Anterior cingulate cortex (tissue), 58 donors: ENCODE results near the gene RRP12.
"Not testable (repeated sequence)": the region's sequence is repeated elsewhere in the genome, so short reads cannot be mapped to it uniquely, and the experiment has no call there.

Experiments used
- DNase-seq, 58 donors: peaks; one replicate each; lab custom pipeline; 2025; lab: John Stamatoyannopoulos, UW

The RRP12 gene

DNA sequence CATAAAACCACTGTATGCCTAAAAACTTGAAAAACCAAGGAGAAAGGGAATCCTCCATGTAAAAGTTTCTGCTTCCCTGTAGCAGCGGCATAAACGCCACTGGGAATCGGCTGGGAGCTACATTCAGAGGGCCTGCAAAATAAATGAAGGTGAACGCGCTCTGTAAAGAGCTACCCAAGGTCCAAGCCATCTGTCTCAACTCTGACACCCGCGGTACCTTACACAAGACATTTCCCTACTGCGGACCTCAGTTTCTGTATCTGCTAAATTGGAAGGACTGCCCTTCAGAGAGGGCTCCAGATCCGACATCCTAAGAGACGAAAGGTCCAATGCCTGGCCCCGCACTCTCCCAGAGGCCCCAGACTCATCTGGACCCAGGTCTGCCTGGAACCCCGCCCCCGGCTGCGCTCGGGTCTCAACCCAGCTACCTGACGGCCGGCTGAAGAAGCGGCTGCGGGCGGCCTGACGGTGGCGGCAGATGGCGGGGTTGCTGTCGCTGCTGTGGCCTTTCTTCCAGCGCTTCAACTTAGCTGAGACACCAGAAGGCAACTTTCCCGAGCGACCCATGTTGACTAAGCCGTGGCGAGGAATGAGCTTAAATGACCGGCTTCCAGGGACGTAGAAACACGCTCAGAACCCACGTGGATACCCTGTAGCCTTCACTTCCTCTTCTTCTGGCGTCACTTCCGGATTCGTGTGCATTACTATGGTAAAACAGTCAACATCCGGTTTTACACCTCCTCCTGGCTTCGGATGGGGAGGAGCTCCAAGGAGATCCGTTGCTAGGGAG, at the start of gene RRP12:
Gene RRP12 (minus strand): TSS at position 676 of the 790 bp plus-strand sequence. CDS start 109 bp downstream, at position 567.
- DNase-seq: peak in 57 of 58 donors; percentile 16 to 96 (median 79)

- DNase-seq: no peak
These were observed 49.7 kb upstream of the RRP12 start for GRCh38 chr10:97450828-97451227.

DNA sequence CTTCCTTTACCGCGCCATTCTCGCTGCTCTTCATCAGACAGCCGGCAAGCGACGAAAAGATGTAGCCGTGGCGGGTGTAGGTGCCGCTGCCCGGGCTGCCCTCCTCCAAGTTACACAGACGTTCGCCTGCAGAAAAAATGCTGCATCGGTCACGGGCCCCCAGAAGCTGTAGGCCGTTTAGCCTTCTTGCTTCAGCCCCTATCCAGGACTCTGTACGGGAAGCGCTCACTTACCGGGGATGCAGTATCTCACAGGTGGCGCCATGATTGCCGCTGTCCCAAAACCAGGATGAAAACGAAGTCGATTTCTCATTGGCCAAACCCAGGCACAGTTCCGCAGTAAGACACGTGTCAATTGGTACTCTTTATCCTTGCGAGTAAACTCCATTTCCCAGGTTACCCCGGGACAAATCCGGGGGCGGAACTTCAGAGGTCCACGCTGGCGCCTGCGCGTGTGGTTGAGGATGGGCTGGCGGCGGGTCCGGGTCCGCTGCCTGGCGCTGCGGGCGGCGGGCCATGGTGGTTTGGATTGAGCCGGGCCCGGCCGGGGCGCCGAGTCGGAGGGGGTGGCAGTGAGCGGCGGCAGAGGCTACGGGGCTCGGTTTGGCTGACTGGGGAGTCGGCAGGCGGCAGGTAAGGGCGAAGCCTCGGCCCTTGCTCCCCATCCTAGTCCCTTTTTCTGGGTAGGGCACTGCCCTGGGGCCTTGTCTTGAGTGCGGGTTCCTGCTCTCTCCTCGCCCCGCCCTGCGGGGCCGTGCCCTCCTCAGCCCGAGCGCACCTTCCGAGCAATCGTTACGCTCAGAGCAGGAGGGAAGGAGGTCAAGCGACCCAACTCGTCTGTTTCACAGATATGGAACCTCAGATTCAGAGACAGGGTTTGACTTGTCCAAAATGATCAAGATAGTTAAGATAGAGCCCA, 44.8 kb upstream of the RRP12 start, which contains the start of the genes EXOSC1 and ZDHHC16:
Gene EXOSC1 (minus strand): TSS at position 285 of the 918 bp plus-strand sequence. CDS start 21 bp downstream, at position 264.
Gene ZDHHC16 (plus strand): TSS at position 454 of the 918 bp plus-strand sequence. CDS start 5,501 bp downstream, outside the sequence.
- peak; percentile 63 to 98 (median 92) for DNase-seq

DNA sequence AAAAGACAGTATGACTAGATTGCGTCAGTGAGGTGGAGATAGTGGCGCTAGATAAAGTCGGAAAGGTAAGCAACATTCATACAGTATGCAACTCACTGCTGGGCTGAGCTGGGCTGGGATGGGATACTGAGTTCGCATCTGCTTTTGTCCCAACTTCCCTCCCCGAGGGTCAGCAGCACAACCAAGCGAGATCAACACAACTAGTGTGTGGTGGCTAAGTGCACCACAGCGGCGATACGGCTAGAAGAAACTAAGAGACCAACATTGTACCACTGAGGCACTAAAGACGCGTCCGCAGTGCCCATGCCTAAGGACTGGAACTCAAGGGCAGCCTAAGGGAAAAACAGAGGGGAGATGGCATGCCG, 44.2 kb upstream of the RRP12 start:
- DNase-seq: peak in 1 of 58 donors; percentile 51

- no peak for DNase-seq
These were observed 43.1 kb upstream of the RRP12 start for GRCh38 chr10:97444212-97444611.

DNA sequence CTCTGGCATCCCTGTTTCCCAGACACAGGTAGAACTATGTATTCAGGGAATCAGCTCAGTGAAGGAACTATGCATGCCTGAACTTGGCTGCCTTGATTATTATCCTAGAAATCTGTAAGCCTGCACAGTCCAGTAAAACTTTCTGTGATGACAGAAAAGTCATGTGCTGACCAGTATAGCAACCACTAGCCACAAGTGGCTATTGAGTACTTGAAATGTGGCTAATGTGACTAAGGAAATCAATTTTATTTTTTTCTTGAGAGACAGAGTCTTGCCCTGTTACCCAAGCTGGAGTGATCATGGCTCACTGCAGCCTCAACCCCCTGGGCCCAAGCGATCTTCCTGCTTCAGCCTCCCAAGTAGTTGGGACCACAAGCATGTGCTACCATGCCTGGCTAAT, 41.1 kb upstream of the RRP12 start:
- no peak for DNase-seq

GRCh38 chr10:97435211-97435610, 34.1 kb upstream of the RRP12 start:
- DNase-seq: no peak

DNA sequence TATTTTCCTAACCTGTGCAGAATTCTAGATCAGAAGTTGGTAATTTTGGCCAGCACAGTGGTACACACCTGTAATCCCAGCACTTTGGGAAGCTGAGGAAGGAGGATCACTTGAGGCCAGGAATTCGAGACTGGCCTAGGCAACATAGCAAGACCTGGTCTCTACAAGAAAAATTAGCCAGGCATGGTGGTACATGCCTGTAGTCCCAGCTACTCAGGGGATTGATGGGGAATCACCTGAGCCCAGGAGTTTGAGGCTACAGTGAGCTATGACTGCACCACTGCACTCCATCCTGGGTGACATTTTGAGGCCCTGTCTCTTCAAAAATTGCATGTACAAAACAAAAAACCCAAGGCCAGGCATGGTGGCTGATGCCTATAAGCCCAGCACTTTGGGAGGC, 33.4 kb upstream of the RRP12 start:
- DNase-seq: no peak

DNA sequence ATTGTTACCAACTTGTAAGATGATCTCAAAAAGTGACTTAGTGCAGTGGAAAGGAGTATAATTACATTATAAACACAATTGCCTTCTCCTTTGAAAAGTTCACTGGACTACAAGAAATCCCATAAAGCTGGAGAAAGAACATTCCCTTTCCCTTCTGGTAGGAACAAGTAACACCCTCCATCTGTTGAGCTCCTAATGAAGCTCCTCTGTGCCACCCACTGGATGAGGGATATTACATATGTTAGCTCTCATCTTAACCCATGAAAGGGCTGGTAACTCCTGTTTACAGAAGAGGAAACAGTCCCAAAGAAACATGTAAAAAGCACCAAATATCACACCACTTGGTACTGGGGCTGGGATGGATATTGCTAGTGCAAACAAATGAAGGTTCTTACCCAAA, 32.9 kb upstream of the RRP12 start:
- DNase-seq: no peak

GRCh38 chr10:97428572-97428981, 27.4 kb upstream of the RRP12 start:
- DNase-seq: no peak

- no peak for DNase-seq
These were observed 26.5 kb upstream of the RRP12 start for GRCh38 chr10:97427571-97428179.

DNA sequence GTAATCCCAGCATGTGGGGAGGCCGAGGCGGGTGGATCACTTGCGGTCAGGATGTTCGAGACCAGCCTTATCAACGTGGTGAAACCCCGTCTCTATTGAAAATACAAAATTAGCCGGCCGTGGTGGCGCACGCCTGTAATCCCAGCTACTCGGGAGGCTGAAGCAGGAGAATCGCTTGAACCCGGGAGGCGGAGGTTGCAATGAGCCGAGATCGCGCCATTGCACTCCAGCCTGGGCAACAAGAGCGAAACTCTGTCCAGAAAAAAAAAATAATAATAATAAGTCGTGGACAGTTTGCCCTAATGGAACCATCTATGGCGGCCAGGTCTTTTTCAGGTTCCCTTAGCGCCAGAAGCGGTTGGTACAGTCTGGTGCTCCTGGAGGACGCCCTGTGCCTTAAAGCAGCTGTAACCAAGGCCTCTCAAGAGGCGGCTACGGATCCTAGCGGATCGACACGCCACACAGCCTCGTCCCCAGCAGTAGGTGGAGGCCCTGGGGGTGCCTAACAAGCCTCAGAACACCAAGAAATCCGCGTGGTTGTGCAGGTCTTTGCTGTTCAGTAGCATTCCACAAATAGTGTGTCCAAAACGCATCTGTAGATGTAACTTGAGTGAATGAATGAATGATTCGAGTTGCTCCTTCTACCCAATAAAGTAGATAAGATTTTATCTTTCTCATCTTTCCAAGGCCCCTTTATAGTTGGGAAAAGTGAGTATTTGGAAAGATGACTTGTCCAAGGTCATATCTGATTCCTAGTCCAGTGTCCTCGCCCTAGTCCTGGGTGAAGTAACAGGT, 25.8 kb upstream of the RRP12 start:
- no peak for DNase-seq

GRCh38 chr10:97425964-97426775, 25.0 kb upstream of the RRP12 start, which contains the start of gene PGAM1:
Gene PGAM1 (plus strand): TSS chr10:97426191. CDS start chr10:97426308, 117 bp downstream.
- peak; percentile 44 to 97 (median 94) for DNase-seq

DNA sequence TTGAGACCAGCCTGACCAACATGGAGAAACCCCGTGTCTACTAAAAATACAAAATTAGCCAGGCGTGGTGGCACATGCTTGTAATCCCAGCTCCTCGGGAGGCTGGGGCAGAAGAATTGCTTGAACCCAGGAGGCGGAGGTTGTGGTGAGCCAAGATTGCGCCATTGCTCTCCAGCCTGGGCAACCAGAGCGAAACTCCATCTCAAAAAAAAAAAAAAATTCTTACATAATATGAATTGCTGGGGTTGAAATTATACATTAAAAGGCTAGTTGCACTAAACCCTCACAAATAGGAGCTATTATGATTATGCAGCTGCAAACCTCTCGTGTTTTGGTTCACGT, 22.6 kb upstream of the RRP12 start:
- not testable (repeated sequence) for DNase-seq

- DNase-seq: no peak
These were observed 15.4 kb upstream of the RRP12 start for GRCh38 chr10:97416565-97416964.

- DNase-seq: no peak
These were observed 11.8 kb upstream of the RRP12 start for GRCh38 chr10:97412891-97413304.

- DNase-seq: no peak
These were observed 10.3 kb upstream of the RRP12 start for GRCh38 chr10:97411406-97411805.

GRCh38 chr10:97408496-97408992, 7.4 kb upstream of the RRP12 start:
- no peak for DNase-seq

DNA sequence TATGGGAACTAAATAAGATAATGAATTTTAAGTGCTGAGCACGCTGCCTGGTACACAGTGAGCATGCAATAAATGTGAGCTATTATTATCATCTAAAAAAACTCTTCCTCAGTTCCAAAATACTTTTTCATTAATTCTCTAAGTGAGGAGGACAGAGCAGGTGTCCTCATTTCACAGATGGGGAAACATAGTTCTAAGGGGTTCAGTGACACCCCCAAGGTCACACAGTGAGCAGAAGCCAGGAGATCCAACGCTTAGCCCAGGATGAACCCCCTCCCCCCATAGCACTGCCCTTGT, 6.8 kb upstream of the RRP12 start:
- DNase-seq: no peak
